ENCODE results near the gene DYRK2.

- TF ChIP-seq CTCF (IDR thresholded peaks at IDR 0.05) (no peak), POLR2A (IDR thresholded peaks at IDR 0.05) (no peak), POLR2AphosphoS5 (IDR thresholded peaks at IDR 0.05) (no peak), EP300 (IDR thresholded peaks at IDR 0.05) (no peak)
Observed at GRCh38 chr12:67705394-67706370, 57.1 kb downstream of the DYRK2 start.
